SK-N-SH treated with all-trans-retinoic acid at 6 μM for 48 hours (cell line): ENCODE measurements around the gene RNFT2.

Source experiments
- ATAC-seq: fragments of 200-7000 bp; cut with Tn5 transposase; 3 replicates; pipeline ENCODE4 v1.9.1; 2020; ENCODE audit warnings: mild to moderate bottlenecking, moderate library complexity
- ARNTL ChIP-seq: fragments of 450-650 bp; formaldehyde crosslinking; IDR thresholded peaks from 2 replicates; pipeline ENCODE4 v1.5.0; 2020; ENCODE audit warnings: low read depth, mild to moderate bottlenecking, moderate library complexity, borderline replicate concordance
- BACH2 ChIP-seq: fragments of 250-450 bp; sonication (Bioruptor Pico); IDR thresholded peaks from 2 replicates; pipeline ENCODE4 v1.9.0; 2021; ENCODE audit warnings: mild to moderate bottlenecking, borderline replicate concordance
- CSDC2 ChIP-seq: fragments of 250-450 bp; sonication (Bioruptor Pico); IDR thresholded peaks from 2 replicates; pipeline ENCODE4 v1.5.0; 2020; ENCODE audit warnings: mild to moderate bottlenecking, moderate library complexity
- CSRNP3 ChIP-seq: fragments of 250-450 bp; sonication (Bioruptor Pico); IDR thresholded peaks from 2 replicates; pipeline ENCODE4 v1.5.1; 2021; ENCODE audit warnings: mild to moderate bottlenecking, moderate library complexity
- ESRRG ChIP-seq: fragments of 250-450 bp; sonication (Bioruptor Pico); IDR thresholded peaks from 2 replicates; pipeline ENCODE4 v1.6.1; 2021; ENCODE audit warnings: mild to moderate bottlenecking
- GLIS3 ChIP-seq: fragments of 250-450 bp; sonication (Bioruptor Pico); IDR thresholded peaks from 2 replicates; pipeline ENCODE4 v1.5.0; 2020; ENCODE audit warnings: mild to moderate bottlenecking, moderate library complexity
- ISL1 ChIP-seq: fragments of 250-450 bp; sonication (Bioruptor Pico); IDR thresholded peaks from 2 replicates; pipeline ENCODE4 v2.1.2; 2022; ENCODE audit warnings: mild to moderate bottlenecking, moderate library complexity
- OSR1 ChIP-seq: fragments of 250-450 bp; sonication (Bioruptor Pico); IDR thresholded peaks from 2 replicates; pipeline ENCODE4 v1.8.0; 2022; ENCODE audit warnings: moderate library complexity, mild to moderate bottlenecking, inconsistent platforms
- PPARA ChIP-seq: fragments of 250-450 bp; sonication (Bioruptor Pico); IDR thresholded peaks from 2 replicates; pipeline ENCODE4 v1.5.0; 2020; ENCODE audit warnings: mild to moderate bottlenecking, borderline replicate concordance
- RARB ChIP-seq: fragments of 250-450 bp; sonication (Bioruptor Pico); IDR thresholded peaks from 2 replicates; pipeline ENCODE4 v1.8.0; 2021; ENCODE audit warnings: mild to moderate bottlenecking, moderate library complexity
- SNAI2 ChIP-seq: fragments of 250-450 bp; sonication (Bioruptor Pico); IDR thresholded peaks from 2 replicates; pipeline ENCODE4 v1.5.0; 2020; ENCODE audit warnings: mild to moderate bottlenecking, moderate library complexity
- TCF4 ChIP-seq: fragments of 250-450 bp; sonication (Bioruptor Pico); IDR thresholded peaks from 2 replicates; pipeline ENCODE4 v1.8.0; 2021; ENCODE audit warnings: mild to moderate bottlenecking, moderate library complexity, borderline replicate concordance
- TOX ChIP-seq: fragments of 250-450 bp; sonication (Bioruptor Pico); IDR thresholded peaks from 2 replicates; pipeline ENCODE4 v1.8.0; 2021; ENCODE audit warnings: mild to moderate bottlenecking, moderate library complexity, borderline replicate concordance
- ZFP3 ChIP-seq: fragments of 250-450 bp; sonication (Bioruptor Pico); IDR thresholded peaks from 2 replicates; pipeline ENCODE4 v1.5.0; 2020; ENCODE audit warnings: mild to moderate bottlenecking, moderate library complexity
- ZFP30 ChIP-seq: fragments of 450-650 bp; formaldehyde crosslinking; IDR thresholded peaks from 2 replicates; pipeline ENCODE4 v1.5.0; 2022; ENCODE audit warnings: mild to moderate bottlenecking, moderate library complexity
- ZNF70 ChIP-seq: fragments of 450-650 bp; formaldehyde crosslinking; IDR thresholded peaks from 2 replicates; pipeline ENCODE4 v1.5.0; 2020; ENCODE audit warnings: mild to moderate bottlenecking, moderate library complexity
- ZNF8 ChIP-seq: fragments of 450-650 bp; formaldehyde crosslinking; IDR thresholded peaks from 2 replicates; pipeline ENCODE4 v1.5.0; 2020; ENCODE audit warnings: mild to moderate bottlenecking, moderate library complexity
- TF ChIP-seq, protein P1 (sequence below): fragments of 250-450 bp; sonication (Bioruptor Pico); IDR thresholded peaks from 2 replicates; pipeline ENCODE4 v1.5.0; 2020; ENCODE audit warnings: mild to moderate bottlenecking, moderate library complexity
- TF ChIP-seq, protein P2 (sequence below): fragments of 250-450 bp; sonication (Bioruptor Pico); IDR thresholded peaks from 2 replicates; pipeline ENCODE4 v1.8.0; 2020; ENCODE audit warnings: mild to moderate bottlenecking, moderate library complexity, borderline replicate concordance

The RNFT2 gene

DNA sequence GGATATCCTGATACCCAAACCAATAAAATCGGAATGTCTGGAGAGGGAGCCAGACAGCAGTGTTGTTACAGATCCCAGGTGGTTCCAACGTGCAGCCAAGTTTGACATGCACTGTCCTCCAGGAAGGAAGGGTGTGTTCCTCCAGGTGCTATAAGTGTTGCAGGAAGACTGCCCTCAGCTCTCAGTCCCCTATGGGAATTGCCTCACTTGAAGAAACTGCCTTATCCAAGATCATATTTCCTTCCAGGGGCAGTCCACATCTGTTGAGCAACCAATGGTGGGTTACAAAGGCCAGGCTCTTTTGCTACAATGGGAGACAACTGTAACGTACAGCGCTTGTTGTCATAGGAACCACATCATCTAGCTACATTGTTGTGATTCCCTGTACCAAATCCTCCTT is 159.4 kb downstream of the RNFT2 start (continued):
- TF ChIP-seq ZNF70 (CRISPR knock-in tag), result no peak
- TF ChIP-seq, protein P1, sequence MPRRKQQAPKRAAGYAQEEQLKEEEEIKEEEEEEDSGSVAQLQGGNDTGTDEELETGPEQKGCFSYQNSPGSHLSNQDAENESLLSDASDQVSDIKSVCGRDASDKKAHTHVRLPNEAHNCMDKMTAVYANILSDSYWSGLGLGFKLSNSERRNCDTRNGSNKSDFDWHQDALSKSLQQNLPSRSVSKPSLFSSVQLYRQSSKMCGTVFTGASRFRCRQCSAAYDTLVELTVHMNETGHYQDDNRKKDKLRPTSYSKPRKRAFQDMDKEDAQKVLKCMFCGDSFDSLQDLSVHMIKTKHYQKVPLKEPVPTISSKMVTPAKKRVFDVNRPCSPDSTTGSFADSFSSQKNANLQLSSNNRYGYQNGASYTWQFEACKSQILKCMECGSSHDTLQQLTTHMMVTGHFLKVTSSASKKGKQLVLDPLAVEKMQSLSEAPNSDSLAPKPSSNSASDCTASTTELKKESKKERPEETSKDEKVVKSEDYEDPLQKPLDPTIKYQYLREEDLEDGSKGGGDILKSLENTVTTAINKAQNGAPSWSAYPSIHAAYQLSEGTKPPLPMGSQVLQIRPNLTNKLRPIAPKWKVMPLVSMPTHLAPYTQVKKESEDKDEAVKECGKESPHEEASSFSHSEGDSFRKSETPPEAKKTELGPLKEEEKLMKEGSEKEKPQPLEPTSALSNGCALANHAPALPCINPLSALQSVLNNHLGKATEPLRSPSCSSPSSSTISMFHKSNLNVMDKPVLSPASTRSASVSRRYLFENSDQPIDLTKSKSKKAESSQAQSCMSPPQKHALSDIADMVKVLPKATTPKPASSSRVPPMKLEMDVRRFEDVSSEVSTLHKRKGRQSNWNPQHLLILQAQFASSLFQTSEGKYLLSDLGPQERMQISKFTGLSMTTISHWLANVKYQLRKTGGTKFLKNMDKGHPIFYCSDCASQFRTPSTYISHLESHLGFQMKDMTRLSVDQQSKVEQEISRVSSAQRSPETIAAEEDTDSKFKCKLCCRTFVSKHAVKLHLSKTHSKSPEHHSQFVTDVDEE (CRISPR knock-in tag), result no peak
- no peak for TF ChIP-seq ZNF8
- TF ChIP-seq ISL1, result no peak
- TF ChIP-seq, protein P2, sequence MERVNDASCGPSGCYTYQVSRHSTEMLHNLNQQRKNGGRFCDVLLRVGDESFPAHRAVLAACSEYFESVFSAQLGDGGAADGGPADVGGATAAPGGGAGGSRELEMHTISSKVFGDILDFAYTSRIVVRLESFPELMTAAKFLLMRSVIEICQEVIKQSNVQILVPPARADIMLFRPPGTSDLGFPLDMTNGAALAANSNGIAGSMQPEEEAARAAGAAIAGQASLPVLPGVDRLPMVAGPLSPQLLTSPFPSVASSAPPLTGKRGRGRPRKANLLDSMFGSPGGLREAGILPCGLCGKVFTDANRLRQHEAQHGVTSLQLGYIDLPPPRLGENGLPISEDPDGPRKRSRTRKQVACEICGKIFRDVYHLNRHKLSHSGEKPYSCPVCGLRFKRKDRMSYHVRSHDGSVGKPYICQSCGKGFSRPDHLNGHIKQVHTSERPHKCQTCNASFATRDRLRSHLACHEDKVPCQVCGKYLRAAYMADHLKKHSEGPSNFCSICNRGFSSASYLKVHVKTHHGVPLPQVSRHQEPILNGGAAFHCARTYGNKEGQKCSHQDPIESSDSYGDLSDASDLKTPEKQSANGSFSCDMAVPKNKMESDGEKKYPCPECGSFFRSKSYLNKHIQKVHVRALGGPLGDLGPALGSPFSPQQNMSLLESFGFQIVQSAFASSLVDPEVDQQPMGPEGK (CRISPR knock-in tag), result no peak
- TF ChIP-seq PPARA (CRISPR knock-in tag), result no peak
- TF ChIP-seq TOX (CRISPR knock-in tag), result no peak
- no peak for TF ChIP-seq ESRRG (CRISPR knock-in tag)
- TF ChIP-seq, all 23 proteins: peak for 0

DNA sequence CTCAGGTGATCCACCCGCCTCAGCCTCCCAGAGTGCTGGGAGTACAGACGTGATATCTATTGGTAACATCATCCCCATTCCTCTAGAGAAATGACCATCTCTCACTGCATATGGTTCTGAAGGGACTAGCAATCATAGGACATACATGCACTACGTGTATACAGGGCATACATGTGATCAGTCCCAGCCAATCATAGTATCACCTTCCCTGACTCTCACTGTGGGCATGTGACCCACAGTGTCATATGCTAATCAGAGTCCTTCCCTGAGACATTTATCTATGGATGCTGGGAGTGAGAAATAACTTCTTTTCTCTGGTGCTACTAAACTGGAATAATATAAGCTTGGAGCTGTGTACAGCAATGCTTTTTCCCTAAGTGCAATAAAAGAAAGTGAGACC is 160.6 kb downstream of the RNFT2 start:
- no peak; the same call in 2 of the 3 replicates for ATAC-seq
- TF ChIP-seq ZFP3 (CRISPR knock-in tag) (no peak), ZNF70 (CRISPR knock-in tag) (no peak), SNAI2 (CRISPR knock-in tag) (no peak), ARNTL (CRISPR knock-in tag) (no peak), ZFP30 (CRISPR knock-in tag) (no peak), ZNF8 (no peak), CSRNP3 (CRISPR knock-in tag) (no peak), RARB (no peak), BACH2 (no peak), GLIS3 (CRISPR knock-in tag) (no peak), ISL1 (no peak)
- TF ChIP-seq, protein P2 (CRISPR knock-in tag), result no peak

DNA sequence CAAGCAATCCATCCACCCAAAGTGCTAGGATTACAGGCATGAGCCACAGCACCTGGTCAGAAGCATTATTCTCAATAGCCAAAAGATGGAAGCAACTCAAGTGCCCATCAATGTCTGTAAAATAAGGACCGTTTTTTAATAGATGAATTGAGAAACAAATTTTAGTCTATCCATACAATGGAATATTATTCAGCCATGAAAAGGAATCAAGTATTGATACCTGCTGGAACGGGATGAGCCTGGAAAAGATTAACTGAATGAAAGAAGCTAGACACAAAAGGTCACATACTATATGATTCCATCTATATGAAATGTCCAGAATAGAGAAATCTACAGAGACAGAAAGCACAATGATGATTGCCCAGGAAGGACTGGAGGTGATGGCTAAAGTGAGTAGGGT is 163.5 kb downstream of the RNFT2 start:
- TF ChIP-seq TCF4 (CRISPR knock-in tag), result no peak
- TF ChIP-seq ISL1, result no peak
- TF ChIP-seq ESRRG (CRISPR knock-in tag), result no peak
- no peak for TF ChIP-seq ARNTL (CRISPR knock-in tag)
- TF ChIP-seq ZFP30 (CRISPR knock-in tag), result no peak
- TF ChIP-seq TOX (CRISPR knock-in tag), result no peak
- TF ChIP-seq CSDC2 (CRISPR knock-in tag), result no peak
- TF ChIP-seq, protein P2 (CRISPR knock-in tag), result no peak
- TF ChIP-seq GLIS3 (CRISPR knock-in tag), result no peak
- TF ChIP-seq OSR1 (CRISPR knock-in tag), result no peak
- no peak for TF ChIP-seq CSRNP3 (CRISPR knock-in tag)
- TF ChIP-seq, all 23 proteins: peak for 0
- no peak for ATAC-seq
